Hair follicular keratinocyte (primary cell): ENCODE results near the gene CSF3R. TPM values are rescaled to one million over a fixed set of nuclear protein-coding genes. Genes with fewer than 3 reads are reported as not detected.

Experiments
- total RNA-seq: library from RNA; depleted of rRNA; stranded (reverse); fragments of >200 nt; gene quantifications from 2 replicates; pipeline ENCODE4 v1.2.3, GENCODE V29; 2015

Gene CSF3R
- total RNA-seq = not detected in 2 replicates

DNA sequence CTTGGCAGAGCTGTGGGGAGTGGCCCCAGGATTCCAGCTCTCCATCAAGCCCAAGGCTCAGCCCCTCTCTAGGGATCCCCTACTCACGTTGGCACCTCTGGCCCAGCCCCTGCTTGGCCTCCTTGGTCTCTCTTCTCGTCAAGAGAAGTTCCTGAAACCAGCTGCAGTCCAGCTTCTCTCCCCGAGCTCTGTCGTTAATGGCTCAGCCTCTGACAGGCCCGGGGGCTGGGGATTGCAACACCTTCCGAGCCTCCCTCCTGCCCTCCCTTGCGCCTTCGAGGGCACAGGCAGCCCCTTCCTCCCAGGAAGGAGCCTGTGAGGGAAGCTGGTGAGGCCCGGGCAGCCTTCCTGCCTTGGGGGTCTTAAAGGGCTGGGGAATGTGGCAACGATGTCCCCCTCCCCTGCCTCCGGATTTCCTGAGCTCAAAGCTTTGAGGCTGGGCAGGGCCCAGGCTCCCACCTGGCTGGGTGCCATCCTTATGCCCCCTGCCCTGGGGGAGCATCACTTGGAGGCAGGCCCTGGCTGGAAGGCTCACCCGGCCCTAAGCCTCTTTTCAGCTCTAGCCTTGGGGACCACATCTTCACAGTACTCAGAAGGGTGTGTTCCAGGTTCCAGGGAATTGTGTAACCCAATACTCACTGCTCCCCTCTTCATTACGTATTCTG lies at the start of gene CSF3R:
Gene CSF3R, minus strand, starts transcription at position 190 of the 665 bp plus-strand sequence. CDS start 3,417 bp downstream, outside the sequence.

DNA sequence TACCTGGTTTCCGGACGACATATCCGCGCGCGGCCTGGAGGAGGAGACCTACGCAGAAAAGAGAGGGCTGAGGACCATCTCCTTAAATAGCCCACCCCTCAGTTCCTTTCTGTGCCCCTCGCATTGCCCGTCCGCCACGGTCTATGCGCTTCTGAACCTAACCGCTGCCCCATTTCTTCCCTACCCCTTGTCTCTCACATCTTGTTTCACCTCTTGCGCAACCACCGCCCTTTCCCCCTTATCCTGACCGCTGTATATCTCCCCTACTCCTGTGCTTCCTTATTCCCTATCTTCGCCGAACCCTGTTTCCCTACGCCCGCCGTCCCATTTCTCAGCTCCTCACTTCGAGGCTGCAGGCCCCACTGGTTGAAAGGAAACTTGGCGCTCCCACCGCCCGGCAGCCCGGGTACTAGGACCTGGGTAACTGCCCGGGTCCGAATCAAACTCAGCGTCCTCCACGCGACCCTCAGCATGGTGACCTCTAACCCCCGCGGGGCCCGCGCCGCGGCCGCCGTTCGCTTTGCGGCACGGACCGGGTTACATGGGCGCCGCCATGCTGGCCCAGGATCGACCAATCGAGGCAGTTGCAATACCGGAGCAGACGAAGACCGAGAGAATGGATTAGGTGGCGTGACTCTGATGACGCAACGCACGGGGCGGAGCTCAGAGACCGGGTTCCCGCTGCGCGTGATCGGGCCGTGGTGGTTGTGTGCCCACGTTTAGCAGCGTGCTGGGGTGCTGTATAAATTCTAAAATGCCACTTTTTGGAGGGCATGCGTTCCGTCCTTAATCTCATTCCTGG lies 18.7 kb downstream of the CSF3R start, which contains the start of gene MRPS15:
Gene MRPS15, minus strand, starts transcription at position 582 of the 802 bp plus-strand sequence. Its CDS starts 109 bp downstream, at position 473.

DNA sequence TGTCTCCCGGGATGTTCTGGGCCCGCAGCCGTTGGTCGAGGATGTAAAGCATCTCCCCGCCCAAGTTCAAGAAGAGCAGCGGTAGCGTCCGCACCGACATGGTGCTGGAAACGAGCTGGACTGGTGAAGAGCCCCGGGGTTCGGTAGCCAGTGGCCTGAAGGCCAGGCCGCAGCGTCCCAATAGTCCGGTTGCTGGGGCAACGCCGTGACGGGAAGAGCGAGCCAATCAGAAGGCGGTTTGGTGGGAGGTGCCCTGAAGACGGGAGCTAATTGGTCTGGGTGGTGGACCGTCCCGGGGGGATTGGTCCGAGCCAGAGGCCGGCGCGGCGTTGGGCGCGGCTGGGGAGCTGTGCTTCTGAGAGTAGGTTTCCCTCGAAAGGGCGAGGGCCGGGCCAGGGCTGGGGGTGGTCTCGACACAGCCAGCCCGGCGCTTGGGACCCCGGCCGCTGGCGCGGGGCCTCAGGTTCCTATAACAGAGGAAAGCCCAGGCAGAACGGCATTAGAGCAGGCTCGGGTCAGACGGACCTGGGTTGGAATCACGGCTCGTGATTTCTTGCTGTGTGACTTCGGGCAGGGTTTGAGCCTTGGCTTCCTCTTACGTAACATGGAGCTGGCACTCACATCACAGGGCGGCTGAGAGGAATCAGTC lies 32.3 kb downstream of the CSF3R start, which contains the start of gene OSCP1:
Gene OSCP1, minus strand, starts transcription at position 182 of the 649 bp plus-strand sequence. Its CDS starts 82 bp downstream, at position 100.

Other genes starting within 250 kb of the CSF3R start
- 1.9 and 3.1 TPM in 2 replicates for gene SH3D21, start 176.5 kb downstream of the CSF3R start, total RNA-seq
- 20.1 and 36.5 TPM in 2 replicates for gene EVA1B, start 159.3 kb downstream of the CSF3R start, total RNA-seq
- 11.8 and 12.9 TPM in 2 replicates for gene STK40, start 97.0 kb downstream of the CSF3R start, total RNA-seq
- gene LSM10, start 85.0 kb downstream of the CSF3R start, total RNA-seq = 28.5 and 36.3 TPM in 2 replicates
- 2.2 and 9.2 TPM in 2 replicates for gene OSCP1, start 32.5 kb downstream of the CSF3R start, total RNA-seq
- gene MRPS15, start 18.5 kb downstream of the CSF3R start, total RNA-seq = 174 and 219 TPM in 2 replicates